SU-DHL-6 (cell line): ENCODE data around the gene WDR35.

Source experiments
- H2AFZ ChIP-seq: fragments of 200-600 bp; sonication (generic); 2 replicates; pipeline ENCODE4 v1.6.1; 2014; ENCODE audit warnings: low read depth, mild to moderate bottlenecking, moderate library complexity, mixed read lengths, antibody characterized with exemption, low read length; ENCODE audit not compliant: severe bottlenecking
- H3F3A ChIP-seq: fragments of 200-600 bp; shearing (Covaris generic); 2 replicates; pipeline ENCODE4 v1.6.0; 2016; ENCODE audit warnings: antibody characterized with exemption, mild to moderate bottlenecking; ENCODE audit not compliant: insufficient read depth
- H3K27ac ChIP-seq: fragments of 200-600 bp; sonication (generic); 2 replicates; pipeline ENCODE4 v1.5.1; 2016; ENCODE audit warnings: low read depth, mild to moderate bottlenecking, low read length, moderate library complexity, mixed read lengths
- H3K27me3 ChIP-seq: fragments of 200-600 bp; sonication (generic), shearing (Covaris generic); 2 replicates; pipeline ENCODE4 v1.6.0; 2014; ENCODE audit warnings: mild to moderate bottlenecking, low read length
- H3K36me3 ChIP-seq: fragments of 200-600 bp; sonication (generic); 2 replicates; pipeline ENCODE4 v1.6.1; 2014; ENCODE audit warnings: mild to moderate bottlenecking, low read length, mixed read lengths
- H3K4me2 ChIP-seq: fragments of 300-600, 200-600 bp; shearing (Covaris generic), sonication (generic); 2 replicates; pipeline ENCODE4 v1.6.0; 2014; ENCODE audit warnings: low read length, low read depth, mild to moderate bottlenecking; ENCODE audit not compliant: poor library complexity, severe bottlenecking
- H3K4me3 ChIP-seq: fragments of 200-600 bp; sonication (generic); 2 replicates; pipeline ENCODE4 v1.5.1; 2014; ENCODE audit warnings: antibody characterized with exemption, low read length, mild to moderate bottlenecking, mixed read lengths; ENCODE audit not compliant: insufficient read depth, poor library complexity, severe bottlenecking
- H3K79me2 ChIP-seq: fragments of 200-600 bp; sonication (generic); 2 replicates; pipeline ENCODE4 v1.6.1; 2014; ENCODE audit warnings: mild to moderate bottlenecking, low read length, moderate library complexity; ENCODE audit not compliant: insufficient read depth
- H3K9ac ChIP-seq: fragments of 200-600 bp; sonication (generic); 2 replicates; pipeline ENCODE4 v1.7.0; 2014; ENCODE audit warnings: mild to moderate bottlenecking, low read length
- H3K9me2 ChIP-seq: fragments of 200-600 bp; sonication (generic); replicated peaks from 2 replicates; pipeline ENCODE4 v1.6.1; 2014; ENCODE audit warnings: low read length; ENCODE audit not compliant: insufficient read depth
- H3K9me3 ChIP-seq: fragments of 200-600 bp; sonication (generic); 2 replicates; pipeline ENCODE4 v1.6.1; 2014; ENCODE audit warnings: low read length, mixed read lengths; ENCODE audit not compliant: insufficient read depth
- H4K20me1 ChIP-seq: fragments of 200-600 bp; sonication (generic); 2 replicates; pipeline ENCODE4 v1.6.1; 2014; ENCODE audit warnings: low read depth, mild to moderate bottlenecking, antibody characterized with exemption, low read length, moderate library complexity, mixed read lengths
- EZH2phosphoT487 ChIP-seq: fragments of 200-600 bp; sonication (generic), shearing (Covaris generic); conservative IDR thresholded peaks from 2 replicates; pipeline ENCODE4 v1.6.1; 2018; ENCODE audit warnings: mild to moderate bottlenecking, antibody characterized with exemption, low read length, moderate library complexity, mixed read lengths
- TF ChIP-seq, protein P1 (sequence below): fragments of 200-600 bp; sonication (generic); IDR thresholded peaks from one replicate; pipeline ENCODE4 v1.5.1; 2017; ENCODE audit warnings: antibody characterized with exemption, mild to moderate bottlenecking, low read length, moderate library complexity; ENCODE audit not compliant: insufficient read depth, poor library complexity, severe bottlenecking

Gene WDR35

DNA sequence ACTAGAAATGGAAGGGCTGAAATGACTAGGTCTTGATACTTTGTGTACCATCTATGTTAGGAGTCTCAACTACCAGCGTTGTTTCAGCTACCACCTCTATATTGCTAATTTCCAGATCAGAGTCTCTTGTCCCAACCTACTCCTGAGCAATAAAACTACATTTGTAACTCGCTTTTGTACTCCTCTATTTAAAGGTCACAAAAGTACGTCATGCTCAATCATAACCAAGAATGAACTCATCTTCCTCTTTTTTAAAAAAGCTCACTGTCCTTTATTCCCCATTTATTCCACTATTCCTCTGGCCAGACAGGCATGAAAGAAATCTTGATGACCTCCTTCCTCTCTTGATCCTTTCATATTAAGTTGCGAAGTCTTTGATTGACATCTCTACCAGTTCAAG is 33.8 kb upstream of the WDR35 start:
- Histone ChIP-seq H3K79me2 (no peaks in the 10 kb centered on the region), H4K20me1 (no peaks in the 10 kb centered on the region), H3K27ac (no peak overlapping the region), H3F3A (no peaks in the 10 kb centered on the region), H3K27me3 (no peaks in the 10 kb centered on the region), H3K4me2 (no peak overlapping the region), H3K9ac (no peak overlapping the region), H3K9me3 (peaks cover 4% of the 10 kb centered on the region; the same call in 1 of the 2 replicates), H3K36me3 (no peaks in the 10 kb centered on the region), H3K9me2 (no peaks in the 10 kb centered on the region), H2AFZ (no peak overlapping the region), H3K4me3 (no peak overlapping the region)
- TF ChIP-seq EZH2phosphoT487, result no peak
- TF ChIP-seq, protein P1, sequence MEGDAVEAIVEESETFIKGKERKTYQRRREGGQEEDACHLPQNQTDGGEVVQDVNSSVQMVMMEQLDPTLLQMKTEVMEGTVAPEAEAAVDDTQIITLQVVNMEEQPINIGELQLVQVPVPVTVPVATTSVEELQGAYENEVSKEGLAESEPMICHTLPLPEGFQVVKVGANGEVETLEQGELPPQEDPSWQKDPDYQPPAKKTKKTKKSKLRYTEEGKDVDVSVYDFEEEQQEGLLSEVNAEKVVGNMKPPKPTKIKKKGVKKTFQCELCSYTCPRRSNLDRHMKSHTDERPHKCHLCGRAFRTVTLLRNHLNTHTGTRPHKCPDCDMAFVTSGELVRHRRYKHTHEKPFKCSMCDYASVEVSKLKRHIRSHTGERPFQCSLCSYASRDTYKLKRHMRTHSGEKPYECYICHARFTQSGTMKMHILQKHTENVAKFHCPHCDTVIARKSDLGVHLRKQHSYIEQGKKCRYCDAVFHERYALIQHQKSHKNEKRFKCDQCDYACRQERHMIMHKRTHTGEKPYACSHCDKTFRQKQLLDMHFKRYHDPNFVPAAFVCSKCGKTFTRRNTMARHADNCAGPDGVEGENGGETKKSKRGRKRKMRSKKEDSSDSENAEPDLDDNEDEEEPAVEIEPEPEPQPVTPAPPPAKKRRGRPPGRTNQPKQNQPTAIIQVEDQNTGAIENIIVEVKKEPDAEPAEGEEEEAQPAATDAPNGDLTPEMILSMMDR, result no peak

DNA sequence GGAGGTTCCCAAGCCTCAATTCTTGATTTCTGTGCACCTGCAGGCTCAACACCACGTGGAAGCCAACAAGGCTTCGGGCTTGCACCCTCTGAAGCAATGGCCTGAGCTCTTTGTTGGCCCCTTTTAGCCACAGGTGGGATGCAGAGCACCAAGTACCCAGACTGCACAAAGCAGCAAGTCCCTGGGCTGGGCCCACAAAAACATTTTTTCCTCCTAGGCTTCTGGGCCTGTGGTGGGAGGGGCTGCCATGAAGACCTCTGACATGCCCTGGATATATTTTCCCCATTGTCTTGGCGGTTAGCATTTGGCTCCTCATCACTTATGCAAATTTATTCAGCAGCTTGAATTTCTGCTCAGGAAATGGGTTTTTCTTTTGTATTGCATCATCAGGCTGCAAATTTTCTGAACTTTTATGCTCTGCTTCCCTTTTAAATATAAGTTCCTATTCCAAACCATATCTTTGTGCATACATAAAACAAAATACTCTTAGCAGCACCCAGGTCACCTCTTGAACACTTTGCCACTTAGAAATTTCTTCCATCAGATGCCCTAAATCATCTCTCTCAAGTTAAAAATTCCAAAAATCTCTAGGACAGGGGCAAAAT is 31.6 kb upstream of the WDR35 start:
- Histone ChIP-seq H3K9me3 (peaks cover 4% of the 10 kb centered on the region; the same call in 1 of the 2 replicates), H3K9ac (no peak overlapping the region), H3F3A (no peaks in the 10 kb centered on the region), H3K9me2 (no peaks in the 10 kb centered on the region), H4K20me1 (no peaks in the 10 kb centered on the region), H3K4me2 (no peak overlapping the region), H3K4me3 (no peak overlapping the region), H3K36me3 (no peaks in the 10 kb centered on the region), H3K27me3 (no peaks in the 10 kb centered on the region), H3K27ac (no peak overlapping the region), H2AFZ (no peak overlapping the region), H3K79me2 (no peaks in the 10 kb centered on the region)
- TF ChIP-seq, protein P1, result no peak
- no peak for TF ChIP-seq EZH2phosphoT487

DNA sequence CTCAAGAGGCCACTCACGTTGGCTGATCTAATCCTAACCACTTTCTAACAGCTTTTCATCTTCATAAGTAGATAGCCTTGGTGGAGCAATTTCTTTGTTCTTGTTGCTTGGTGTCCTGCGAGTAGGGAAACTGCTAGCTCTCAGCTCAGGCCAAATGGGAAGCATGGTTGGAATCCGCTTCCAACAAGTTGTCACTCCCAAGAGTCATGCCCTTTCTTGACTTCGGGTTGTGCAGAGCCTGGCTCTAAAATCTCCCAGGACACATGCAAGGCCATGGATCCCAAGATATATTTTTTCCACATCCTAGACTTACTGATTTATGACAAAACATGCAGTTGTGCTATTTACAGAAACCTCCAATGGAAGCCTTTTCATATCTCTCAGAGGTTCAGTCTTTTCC is 29.8 kb upstream of the WDR35 start:
- H3K36me3 ChIP-seq, result no peaks in the 10 kb centered on the region
- no peaks in the 10 kb centered on the region for H3K27me3 ChIP-seq
- H3K4me3 ChIP-seq, result no peak overlapping the region
- H3K9ac ChIP-seq, result no peak overlapping the region
- TF ChIP-seq EZH2phosphoT487, result no peak
- TF ChIP-seq, protein P1, result no peak
- no peaks in the 10 kb centered on the region for H3K9me2 ChIP-seq
- H3K79me2 ChIP-seq, result no peaks in the 10 kb centered on the region
- no peaks in the 10 kb centered on the region for H3F3A ChIP-seq
- H2AFZ ChIP-seq, result no peak overlapping the region
- H3K9me3 ChIP-seq, result peaks cover 4% of the 10 kb centered on the region; the same call in 1 of the 2 replicates
- H4K20me1 ChIP-seq, result no peaks in the 10 kb centered on the region
- no peak overlapping the region for H3K4me2 ChIP-seq
- H3K27ac ChIP-seq, result no peak overlapping the region
